HepG2 (cell line): ENCODE data around the gene MIEF2. TPM values are rescaled to one million over a fixed set of nuclear protein-coding genes. Genes with fewer than 3 reads are reported as not detected.

Experiments used
- NFIB ChIP-seq: sonication (generic); formaldehyde crosslinking; IDR thresholded peaks from 2 replicates; pipeline ENCODE4 v1.9.0; 2021; ENCODE audit warnings: missing genetic modification reagents, mild to moderate bottlenecking, borderline replicate concordance
- NFRKB ChIP-seq: fragments of 450-650 bp; IDR thresholded peaks from 2 replicates; pipeline ENCODE4 v1.6.1; 2017
- PRPF4 ChIP-seq: fragments of 200-400 bp; formaldehyde crosslinking; IDR thresholded peaks from 2 replicates; pipeline ENCODE4 v1.6.1; 2016; ENCODE audit warnings: low read length, low read depth; ENCODE audit not compliant: poor library complexity, severe bottlenecking
- REPIN1 ChIP-seq: sonication (generic); formaldehyde crosslinking; IDR thresholded peaks from 2 replicates; pipeline ENCODE4 v1.8.0; 2022; ENCODE audit warnings: missing genetic modification reagents, low read depth, mild to moderate bottlenecking, borderline replicate concordance
- SIX1 ChIP-seq: sonication (generic); formaldehyde crosslinking; IDR thresholded peaks from 2 replicates; pipeline ENCODE4 v1.4.0; 2020; ENCODE audit warnings: missing genetic modification reagents, borderline replicate concordance
- SP1 ChIP-seq, 2 experiments: fragments of 450-650 bp in 1 of 2; sonication (generic) in 1 of 2; formaldehyde crosslinking in 1 of 2; IDR thresholded peaks; 2 replicates each; pipeline versions ENCODE4 v1.4.0 to v1.6.1; 2016 to 2020; ENCODE audit warnings: missing genetic modification reagents in 1 of 2
- SP140L ChIP-seq: sonication (generic); formaldehyde crosslinking; IDR thresholded peaks from 2 replicates; pipeline ENCODE4 v1.4.0; 2020; ENCODE audit warnings: missing genetic modification reagents, borderline replicate concordance
- TBP ChIP-seq: sonication (generic); formaldehyde crosslinking; IDR thresholded peaks from 2 replicates; pipeline ENCODE4 v1.5.0; 2020; ENCODE audit warnings: missing genetic modification reagents
- ZBTB38 ChIP-seq: sonication (generic); formaldehyde crosslinking; IDR thresholded peaks from 2 replicates; pipeline ENCODE4 v1.5.1; 2020; ENCODE audit warnings: mild to moderate bottlenecking, missing genetic modification reagents
- ZNF572 ChIP-seq: sonication (generic); formaldehyde crosslinking; IDR thresholded peaks from 2 replicates; pipeline ENCODE4 v1.5.1; 2020; ENCODE audit warnings: mild to moderate bottlenecking, missing genetic modification reagents
- ZNF660 ChIP-seq: sonication (generic); formaldehyde crosslinking; IDR thresholded peaks from 2 replicates; pipeline ENCODE4 v1.5.1; 2020; ENCODE audit warnings: mild to moderate bottlenecking, low read depth, missing genetic modification reagents, borderline replicate concordance
- ZNF674 ChIP-seq: sonication (generic); formaldehyde crosslinking; IDR thresholded peaks from 2 replicates; pipeline ENCODE4 v1.5.0; 2020; ENCODE audit warnings: low read depth, mild to moderate bottlenecking, missing genetic modification reagents
- polyA plus RNA-seq, 8 experiments: library from polyadenylated mRNA; depleted of rRNA in 3 of 8; stranded (reverse) in 7 of 8; unstranded in 1 of 8; fragments of >200 nt; fragmentation: Illumina TruSeq in 4 of 8; extraction: Trizol in 4 of 8; gene quantifications; 2 replicates each; pipeline versions ENCODE4 v1.2.1 to v1.2.3, GENCODE V29; 2011 to 2016; ENCODE audit warnings: low read depth in 4 of 8, missing spikeins in 1 of 8, mixed read lengths in 1 of 8; ENCODE audit not compliant: insufficient read depth in 1 of 8
- total RNA-seq, 5 experiments: library from RNA; depleted of rRNA; stranded (reverse); fragments of >200 nt; fragmentation: Illumina TruSeq; extraction: Trizol; gene quantifications; 2 replicates each; pipeline ENCODE4 v1.2.3, GENCODE V29; 2016; ENCODE audit warnings: low read depth in 1 of 5
- TF ChIP-seq, protein P1 (sequence below): sonication (generic); formaldehyde crosslinking; IDR thresholded peaks from 2 replicates; pipeline ENCODE4 v1.4.0; 2020; ENCODE audit warnings: mild to moderate bottlenecking, missing genetic modification reagents, borderline replicate concordance
- TF ChIP-seq, protein P2 (sequence below): sonication (generic); formaldehyde crosslinking; IDR thresholded peaks from 2 replicates; pipeline ENCODE4 v1.4.0; 2020; ENCODE audit warnings: missing genetic modification reagents
- TF ChIP-seq, protein P3 (sequence below): sonication (generic); formaldehyde crosslinking; IDR thresholded peaks from 2 replicates; pipeline ENCODE4 v1.4.0; 2020; ENCODE audit warnings: mild to moderate bottlenecking, missing genetic modification reagents
- TF ChIP-seq, protein P4 (sequence below): IDR thresholded peaks from 2 replicates; pipeline ENCODE4 v1.6.1; 2016; ENCODE audit warnings: low read depth, borderline replicate concordance
- TF ChIP-seq, protein P5 (sequence below): sonication (generic); IDR thresholded peaks from 2 replicates; pipeline ENCODE4 v1.6.1; 2016; ENCODE audit warnings: low read depth, borderline replicate concordance

MIEF2 gene
- total and polyA plus RNA-seq, 2 of the 13 experiments (the other 11 are each of a cell fraction or from before 2014, with no cell fraction given): 6.0 to 8.0 TPM

DNA sequence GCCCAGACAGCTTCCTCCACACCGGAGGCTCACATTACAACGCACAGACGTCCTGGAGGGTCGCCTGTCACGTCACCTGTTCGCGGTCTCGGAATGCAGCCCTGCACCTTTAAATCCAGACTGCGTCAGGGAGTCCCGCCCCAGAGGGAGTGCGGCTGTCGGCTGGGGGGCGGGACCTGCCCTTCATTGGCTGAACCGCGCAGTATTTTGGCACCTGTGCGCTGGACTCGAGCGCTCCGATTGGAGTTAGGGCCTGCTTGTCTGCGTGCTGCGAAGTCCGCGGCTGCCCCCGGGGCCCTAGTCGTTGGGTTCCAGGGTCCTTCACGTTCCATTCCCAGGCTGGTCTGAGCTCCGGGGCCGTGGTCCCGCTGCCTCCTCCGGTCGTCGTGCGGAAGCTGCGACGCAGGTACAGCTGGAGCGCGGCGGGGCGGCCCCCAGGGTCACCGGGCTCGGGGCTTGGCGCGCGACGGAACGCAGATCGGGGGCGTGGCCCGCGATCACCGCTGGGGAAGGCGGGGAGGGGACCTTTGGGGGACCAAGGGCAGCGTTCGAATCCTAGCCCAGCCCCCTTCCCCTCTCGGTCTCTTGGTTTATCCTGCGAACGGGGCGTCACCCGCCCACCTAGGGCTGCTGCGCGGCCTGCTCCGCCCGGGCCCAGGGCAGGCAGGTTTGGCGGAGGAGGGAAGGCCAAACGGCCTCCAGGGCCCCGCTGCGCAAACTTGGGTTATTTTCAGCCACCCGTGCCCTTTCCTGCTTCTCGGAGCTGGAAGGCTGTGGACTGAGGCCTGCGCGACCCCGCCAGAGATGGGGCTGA lies at the start of gene MIEF2 (continued):
- TF ChIP-seq ZNF572 (no peak; the same call in 1 of the 2 replicates), PRPF4 (no peak), SP140L (CRISPR knock-in tag) (0 out of 2 replicates have a peak, but pooled peaks have one; percentile 6), REPIN1 (CRISPR knock-in tag) (0 out of 2 replicates have a peak, but pooled peaks have one; percentile 78), TBP (no peak), NFRKB (no peak), ZNF674 (no peak), SIX1 (peak; percentile 63; the same call in 1 of the 2 replicates), NFIB (no peak), ZBTB38 (CRISPR knock-in tag) (no peak), ZNF660 (no peak), SP1 (IDR thresholded peaks at IDR 0.05) (no peak), SP1 (CRISPR knock-in tag; IDR thresholded peaks at IDR 0.05) (peak; percentile 74)
- TF ChIP-seq, protein P1, sequence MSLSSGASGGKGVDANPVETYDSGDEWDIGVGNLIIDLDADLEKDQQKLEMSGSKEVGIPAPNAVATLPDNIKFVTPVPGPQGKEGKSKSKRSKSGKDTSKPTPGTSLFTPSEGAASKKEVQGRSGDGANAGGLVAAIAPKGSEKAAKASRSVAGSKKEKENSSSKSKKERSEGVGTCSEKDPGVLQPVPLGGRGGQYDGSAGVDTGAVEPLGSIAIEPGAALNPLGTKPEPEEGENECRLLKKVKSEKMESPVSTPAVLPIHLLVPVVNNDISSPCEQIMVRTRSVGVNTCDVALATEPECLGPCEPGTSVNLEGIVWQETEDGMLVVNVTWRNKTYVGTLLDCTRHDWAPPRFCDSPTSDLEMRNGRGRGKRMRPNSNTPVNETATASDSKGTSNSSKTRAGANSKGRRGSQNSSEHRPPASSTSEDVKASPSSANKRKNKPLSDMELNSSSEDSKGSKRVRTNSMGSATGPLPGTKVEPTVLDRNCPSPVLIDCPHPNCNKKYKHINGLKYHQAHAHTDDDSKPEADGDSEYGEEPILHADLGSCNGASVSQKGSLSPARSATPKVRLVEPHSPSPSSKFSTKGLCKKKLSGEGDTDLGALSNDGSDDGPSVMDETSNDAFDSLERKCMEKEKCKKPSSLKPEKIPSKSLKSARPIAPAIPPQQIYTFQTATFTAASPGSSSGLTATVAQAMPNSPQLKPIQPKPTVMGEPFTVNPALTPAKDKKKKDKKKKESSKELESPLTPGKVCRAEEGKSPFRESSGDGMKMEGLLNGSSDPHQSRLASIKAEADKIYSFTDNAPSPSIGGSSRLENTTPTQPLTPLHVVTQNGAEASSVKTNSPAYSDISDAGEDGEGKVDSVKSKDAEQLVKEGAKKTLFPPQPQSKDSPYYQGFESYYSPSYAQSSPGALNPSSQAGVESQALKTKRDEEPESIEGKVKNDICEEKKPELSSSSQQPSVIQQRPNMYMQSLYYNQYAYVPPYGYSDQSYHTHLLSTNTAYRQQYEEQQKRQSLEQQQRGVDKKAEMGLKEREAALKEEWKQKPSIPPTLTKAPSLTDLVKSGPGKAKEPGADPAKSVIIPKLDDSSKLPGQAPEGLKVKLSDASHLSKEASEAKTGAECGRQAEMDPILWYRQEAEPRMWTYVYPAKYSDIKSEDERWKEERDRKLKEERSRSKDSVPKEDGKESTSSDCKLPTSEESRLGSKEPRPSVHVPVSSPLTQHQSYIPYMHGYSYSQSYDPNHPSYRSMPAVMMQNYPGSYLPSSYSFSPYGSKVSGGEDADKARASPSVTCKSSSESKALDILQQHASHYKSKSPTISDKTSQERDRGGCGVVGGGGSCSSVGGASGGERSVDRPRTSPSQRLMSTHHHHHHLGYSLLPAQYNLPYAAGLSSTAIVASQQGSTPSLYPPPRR (CRISPR knock-in tag): peak; percentile 71; the same call in 1 of the 2 replicates
- TF ChIP-seq, protein P2, sequence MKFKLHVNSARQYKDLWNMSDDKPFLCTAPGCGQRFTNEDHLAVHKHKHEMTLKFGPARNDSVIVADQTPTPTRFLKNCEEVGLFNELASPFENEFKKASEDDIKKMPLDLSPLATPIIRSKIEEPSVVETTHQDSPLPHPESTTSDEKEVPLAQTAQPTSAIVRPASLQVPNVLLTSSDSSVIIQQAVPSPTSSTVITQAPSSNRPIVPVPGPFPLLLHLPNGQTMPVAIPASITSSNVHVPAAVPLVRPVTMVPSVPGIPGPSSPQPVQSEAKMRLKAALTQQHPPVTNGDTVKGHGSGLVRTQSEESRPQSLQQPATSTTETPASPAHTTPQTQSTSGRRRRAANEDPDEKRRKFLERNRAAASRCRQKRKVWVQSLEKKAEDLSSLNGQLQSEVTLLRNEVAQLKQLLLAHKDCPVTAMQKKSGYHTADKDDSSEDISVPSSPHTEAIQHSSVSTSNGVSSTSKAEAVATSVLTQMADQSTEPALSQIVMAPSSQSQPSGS (CRISPR knock-in tag): no peak
- TF ChIP-seq, protein P3, sequence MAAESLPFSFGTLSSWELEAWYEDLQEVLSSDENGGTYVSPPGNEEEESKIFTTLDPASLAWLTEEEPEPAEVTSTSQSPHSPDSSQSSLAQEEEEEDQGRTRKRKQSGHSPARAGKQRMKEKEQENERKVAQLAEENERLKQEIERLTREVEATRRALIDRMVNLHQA: no peak
- TF ChIP-seq, protein P4, sequence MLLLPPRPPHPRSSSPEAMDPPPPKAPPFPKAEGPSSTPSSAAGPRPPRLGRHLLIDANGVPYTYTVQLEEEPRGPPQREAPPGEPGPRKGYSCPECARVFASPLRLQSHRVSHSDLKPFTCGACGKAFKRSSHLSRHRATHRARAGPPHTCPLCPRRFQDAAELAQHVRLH (CRISPR knock-in tag): peak; percentile 75; the same call in 1 of the 2 replicates
- TF ChIP-seq, protein P5, sequence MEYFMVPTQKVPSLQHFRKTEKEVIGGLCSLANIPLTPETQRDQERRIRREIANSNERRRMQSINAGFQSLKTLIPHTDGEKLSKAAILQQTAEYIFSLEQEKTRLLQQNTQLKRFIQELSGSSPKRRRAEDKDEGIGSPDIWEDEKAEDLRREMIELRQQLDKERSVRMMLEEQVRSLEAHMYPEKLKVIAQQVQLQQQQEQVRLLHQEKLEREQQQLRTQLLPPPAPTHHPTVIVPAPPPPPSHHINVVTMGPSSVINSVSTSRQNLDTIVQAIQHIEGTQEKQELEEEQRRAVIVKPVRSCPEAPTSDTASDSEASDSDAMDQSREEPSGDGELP: peak; percentile 79; the same call in 1 of the 2 replicates
